GM23248 (cell line): Measurements from ENCODE around the gene TP53TG5.

ENCODE experiments used
- EZH2 ChIP-seq: fragments of 200-600 bp; sonication (generic); IDR thresholded peaks from 2 replicates; pipeline ENCODE4 v1.6.1; 2018; ENCODE audit warnings: antibody characterized with exemption, mild to moderate bottlenecking; ENCODE audit not compliant: insufficient read depth, poor library complexity, severe bottlenecking
- EZH2phosphoT487 ChIP-seq: fragments of 200-600 bp; sonication (generic); IDR thresholded peaks from 2 replicates; pipeline ENCODE4 v1.6.1; 2018; ENCODE audit warnings: antibody characterized with exemption, moderate library complexity, mild to moderate bottlenecking, low read depth; ENCODE audit not compliant: insufficient read depth

GRCh38 chr20:45353746-45354145 is 24.4 kb downstream of the TP53TG5 start:
- no peak for TF ChIP-seq EZH2
- TF ChIP-seq EZH2phosphoT487: no peak
